Cerebellar cortex (tissue), 1 donor: ENCODE results near the gene FAXDC2.

Experiments used
- DNase-seq: peaks from one replicate; pipeline ENCODE4 v3.0.0-alpha.2; 2015; ENCODE audit warnings: low spot score

The FAXDC2 gene, protein sequence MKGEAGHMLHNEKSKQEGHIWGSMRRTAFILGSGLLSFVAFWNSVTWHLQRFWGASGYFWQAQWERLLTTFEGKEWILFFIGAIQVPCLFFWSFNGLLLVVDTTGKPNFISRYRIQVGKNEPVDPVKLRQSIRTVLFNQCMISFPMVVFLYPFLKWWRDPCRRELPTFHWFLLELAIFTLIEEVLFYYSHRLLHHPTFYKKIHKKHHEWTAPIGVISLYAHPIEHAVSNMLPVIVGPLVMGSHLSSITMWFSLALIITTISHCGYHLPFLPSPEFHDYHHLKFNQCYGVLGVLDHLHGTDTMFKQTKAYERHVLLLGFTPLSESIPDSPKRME

GRCh38 chr5:154850255-154851062 lies at the start of gene FAXDC2:
FAXDC2 (minus strand) TSS chr5:154850603; CDS start chr5:154838178, 12,425 bp downstream.
- DNase-seq = peak; percentile 58

DNA sequence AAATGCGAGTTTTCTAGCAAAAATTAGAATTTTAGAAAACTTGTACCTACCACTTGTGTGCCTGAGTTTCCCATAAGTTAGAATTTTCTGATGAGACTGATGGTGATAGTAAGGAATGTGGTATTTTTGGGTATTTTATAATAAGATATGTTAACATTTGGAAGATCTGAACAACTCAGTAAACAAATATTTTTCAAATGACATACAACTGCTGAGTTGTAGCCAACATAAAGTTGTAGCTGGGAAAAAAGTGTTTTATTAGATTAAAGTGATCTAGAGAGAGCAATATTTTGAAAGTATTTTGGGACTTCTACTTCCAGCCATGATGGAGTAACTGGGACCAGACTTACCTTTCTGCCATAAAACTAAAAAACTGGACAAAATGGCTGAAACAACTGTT lies 49.7 kb upstream of the FAXDC2 start:
- DNase-seq = no peak

DNA sequence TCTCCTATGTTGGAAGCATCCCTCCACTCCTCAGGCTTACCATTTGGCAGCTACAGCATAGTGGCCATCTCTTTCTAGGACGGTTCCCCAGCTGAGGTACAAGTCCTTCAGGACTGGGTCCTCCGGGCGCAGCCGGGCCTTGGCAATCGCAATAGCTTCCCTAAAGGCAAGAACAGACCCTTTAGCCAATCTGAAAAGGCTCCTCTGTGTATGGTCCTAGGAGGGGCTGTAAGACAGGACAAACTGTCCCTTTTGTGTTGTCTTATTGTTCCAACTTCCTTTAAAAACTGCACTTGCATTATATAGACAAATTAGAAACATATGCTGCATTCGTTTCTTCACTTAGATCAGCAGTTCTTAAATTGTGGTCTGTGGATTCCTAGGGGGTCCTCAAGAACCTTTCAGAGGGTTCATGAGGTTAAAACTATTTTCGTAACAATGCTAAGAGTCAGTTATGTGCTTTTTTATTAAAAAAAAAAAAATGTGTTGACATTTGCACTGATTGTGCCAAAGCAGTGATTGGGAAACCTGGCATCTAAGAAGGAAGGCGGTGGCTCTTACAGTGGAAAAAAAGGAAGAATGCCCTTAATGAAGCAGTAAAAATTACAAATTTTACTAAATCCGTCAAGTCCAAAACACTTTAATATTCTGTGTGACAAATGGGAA lies 48.9 kb upstream of the FAXDC2 start:
- DNase-seq = no peak

DNA sequence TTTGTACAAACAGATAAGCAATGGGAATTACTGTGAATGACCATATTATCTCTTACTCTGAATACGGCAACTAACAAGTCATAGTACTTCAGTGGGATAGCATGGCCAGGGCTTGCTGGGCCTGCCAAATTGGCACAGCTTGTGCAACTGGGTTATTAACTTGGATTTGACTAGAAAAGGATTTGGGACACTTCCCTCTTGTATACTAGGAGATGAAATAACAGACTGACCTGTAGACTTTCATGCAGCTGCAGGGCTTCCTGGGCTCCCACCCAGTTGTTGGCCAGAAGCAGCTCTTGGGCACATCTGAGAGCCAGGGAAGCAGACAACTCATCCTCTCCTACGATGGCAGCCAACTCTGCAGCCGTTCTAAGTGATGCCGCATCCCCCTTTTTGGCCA lies 47.8 kb upstream of the FAXDC2 start:
- DNase-seq = no peak

DNA sequence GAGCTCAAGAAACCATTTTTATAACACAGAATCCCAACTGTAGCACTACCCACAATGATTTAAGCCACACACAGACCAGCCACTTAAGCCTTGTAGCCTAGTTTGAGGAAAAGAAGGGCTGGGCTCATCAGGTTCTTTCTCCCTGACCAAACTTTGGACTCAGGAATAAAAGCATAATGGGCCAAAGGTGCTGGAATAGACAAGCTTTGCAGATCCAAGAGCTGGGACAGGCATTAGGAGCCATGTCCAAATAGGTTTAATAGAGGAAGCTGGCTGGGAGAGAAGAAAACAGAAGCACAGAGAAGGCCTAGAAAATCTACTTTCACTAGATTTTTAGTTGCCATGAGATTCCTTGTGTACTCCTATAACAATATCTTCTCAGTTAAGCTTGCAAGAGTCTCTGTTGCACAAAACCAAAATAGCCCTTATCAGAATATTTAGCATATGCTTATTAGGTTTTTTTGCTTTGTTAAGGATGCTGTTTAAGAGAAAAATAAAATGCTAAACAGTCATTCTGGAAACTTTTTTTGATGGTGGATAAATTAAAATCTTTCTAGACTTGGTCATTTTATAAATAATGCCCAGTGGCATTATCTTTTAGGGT lies 46.3 kb upstream of the FAXDC2 start:
- DNase-seq = no peak

DNA sequence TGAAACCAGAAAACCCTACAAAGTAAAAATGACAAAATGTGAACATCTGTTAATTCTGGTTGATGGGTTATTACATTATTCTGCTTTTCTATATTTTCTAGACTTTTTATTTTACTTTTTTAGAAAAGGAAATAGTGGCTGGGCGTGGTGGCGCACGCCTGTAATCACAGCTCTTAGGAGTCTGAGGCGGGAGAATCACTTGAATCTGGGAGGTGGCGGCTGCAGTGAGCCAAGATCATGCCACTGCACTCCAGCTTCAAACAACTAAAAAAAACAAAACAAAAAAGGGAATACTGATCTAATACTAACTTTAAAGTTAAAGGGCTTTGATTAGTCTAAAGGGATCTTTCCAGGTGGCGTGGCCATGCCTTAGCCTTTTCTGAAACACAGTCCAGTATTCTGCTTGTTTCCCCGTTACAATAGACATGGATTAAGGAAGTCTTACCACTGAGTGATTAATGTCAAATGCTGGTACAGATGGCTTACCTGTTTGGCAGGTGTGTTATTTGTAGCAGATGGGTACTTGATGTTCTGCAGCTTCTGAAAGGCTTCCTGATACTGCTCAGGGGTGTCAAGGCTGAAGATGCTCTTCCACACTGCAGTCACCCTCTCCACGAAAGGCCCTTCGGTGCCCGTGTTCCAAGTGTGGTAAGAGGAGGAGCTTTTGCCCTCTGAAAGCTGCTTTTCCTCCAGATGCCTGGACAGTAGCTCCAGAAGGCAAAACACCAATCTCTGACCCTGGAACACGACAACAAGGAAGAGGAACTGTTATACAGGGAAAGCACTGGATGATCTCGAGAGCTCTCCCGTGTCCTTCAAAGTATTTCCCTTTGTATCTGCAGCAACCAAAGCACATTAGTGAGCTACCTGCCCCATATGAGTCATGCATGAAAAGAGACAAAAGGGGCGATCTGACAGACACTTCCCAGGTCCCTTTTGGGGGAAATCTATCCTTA lies 45.5 kb upstream of the FAXDC2 start:
- no peak for DNase-seq

- DNase-seq = no peak
These were observed 43.0 kb upstream of the FAXDC2 start for GRCh38 chr5:154893381-154893780.

- DNase-seq = no peak
These were observed 42.0 kb upstream of the FAXDC2 start for GRCh38 chr5:154892369-154892771.

GRCh38 chr5:154885439-154885838 lies 35.0 kb upstream of the FAXDC2 start:
- DNase-seq = no peak

GRCh38 chr5:154884424-154884823 lies 34.0 kb upstream of the FAXDC2 start:
- no peak for DNase-seq

- DNase-seq = no peak
These were observed 31.6 kb upstream of the FAXDC2 start for GRCh38 chr5:154881986-154882385.

DNA sequence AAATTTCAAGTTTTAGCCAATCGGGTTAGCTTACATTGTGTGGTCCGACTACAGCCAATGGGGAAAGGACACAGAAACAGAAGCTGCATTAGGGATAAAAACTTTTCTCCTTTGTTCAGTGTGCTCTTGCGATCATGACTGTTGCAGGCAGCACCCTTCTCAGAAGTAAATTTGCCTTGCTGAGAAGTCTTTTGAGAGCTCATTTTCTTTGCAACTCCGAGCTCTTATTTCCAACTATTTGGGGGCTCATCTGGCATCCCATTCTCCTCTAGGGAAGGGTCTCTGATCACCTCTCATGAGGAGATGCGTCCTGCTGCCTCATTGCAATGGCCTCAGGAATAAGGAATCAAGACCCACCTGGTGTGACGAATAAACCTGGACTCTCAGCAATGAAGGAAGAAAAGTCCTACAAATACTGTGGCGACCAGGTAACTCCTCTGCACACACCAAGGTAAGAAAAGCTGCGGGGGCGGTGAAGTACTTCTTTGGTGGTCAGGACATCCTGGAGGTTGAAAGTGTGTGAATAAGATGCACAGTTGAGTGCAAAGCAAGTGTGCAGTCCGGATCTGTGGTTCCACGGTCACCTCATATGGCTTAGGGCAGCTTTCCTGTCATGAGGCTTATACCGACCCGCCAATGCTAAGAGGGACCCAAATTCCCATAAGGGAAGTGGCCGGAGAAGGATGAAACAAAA lies 28.4 kb upstream of the FAXDC2 start:
- peak; percentile 5 for DNase-seq

GRCh38 chr5:154873791-154874331 lies 23.5 kb upstream of the FAXDC2 start:
- no peak for DNase-seq

DNA sequence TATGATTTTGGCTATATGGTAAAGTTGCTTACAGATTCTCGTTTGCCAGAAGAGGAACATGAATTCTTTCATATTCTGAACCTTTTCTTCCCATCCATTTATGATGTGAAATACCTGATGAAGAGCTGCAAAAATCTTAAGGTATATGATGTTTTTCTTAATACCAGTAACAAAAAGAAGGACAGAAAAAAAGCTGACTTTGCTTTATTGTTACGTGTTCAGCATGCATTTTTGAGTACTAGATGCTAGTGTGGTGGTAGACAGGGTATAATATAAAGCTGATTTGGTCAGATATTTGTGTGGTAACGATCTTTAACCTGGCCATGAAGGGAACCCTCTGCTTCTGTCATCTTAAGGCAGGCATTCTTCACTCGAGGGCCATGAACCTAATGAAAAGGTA lies 21.3 kb upstream of the FAXDC2 start:
- no peak for DNase-seq

- peak; percentile 42 for DNase-seq
These were observed 18.3 kb upstream of the FAXDC2 start for GRCh38 chr5:154868702-154869101.

- DNase-seq = no peak
These were observed 16.4 kb upstream of the FAXDC2 start for GRCh38 chr5:154866841-154867240.

- DNase-seq = no peak
These were observed 15.2 kb upstream of the FAXDC2 start for GRCh38 chr5:154865466-154866184.

DNA sequence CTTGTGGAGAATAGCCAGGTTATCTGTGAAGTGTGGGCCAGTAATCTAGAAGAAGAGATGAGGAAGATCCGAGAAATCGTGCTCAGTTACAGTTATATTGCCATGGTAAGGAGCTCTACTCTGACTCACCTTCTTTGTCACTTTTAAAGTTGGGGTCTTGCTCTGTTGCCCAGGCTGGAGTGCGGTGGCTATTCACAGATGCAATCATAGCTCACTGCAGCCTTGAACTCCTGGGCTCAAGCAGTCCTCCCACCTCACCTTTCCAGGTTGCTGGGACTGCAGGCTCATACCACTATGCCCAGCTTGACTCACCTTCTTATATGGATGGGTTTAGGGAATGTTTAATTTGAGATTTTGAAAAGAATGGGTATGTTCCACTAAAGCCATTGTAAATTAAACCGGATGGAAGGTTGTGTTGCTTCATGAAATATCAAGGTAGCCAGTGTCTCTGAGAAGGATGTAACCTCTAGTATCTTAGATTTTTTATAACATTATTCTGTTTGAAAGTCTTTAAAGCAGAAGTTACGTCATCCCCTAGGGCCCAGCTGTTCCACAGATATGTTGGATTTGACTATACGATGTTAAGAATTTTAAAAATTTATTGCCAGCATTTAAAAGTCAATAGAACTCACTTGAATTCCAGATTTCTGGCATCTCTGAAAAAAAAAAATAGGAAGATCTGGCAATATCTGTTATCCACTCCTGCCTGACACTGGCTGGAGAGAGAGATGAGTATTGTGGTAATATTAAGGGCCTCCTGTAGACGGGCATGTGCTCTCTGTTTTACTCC lies 13.1 kb upstream of the FAXDC2 start:
- DNase-seq = no peak

DNA sequence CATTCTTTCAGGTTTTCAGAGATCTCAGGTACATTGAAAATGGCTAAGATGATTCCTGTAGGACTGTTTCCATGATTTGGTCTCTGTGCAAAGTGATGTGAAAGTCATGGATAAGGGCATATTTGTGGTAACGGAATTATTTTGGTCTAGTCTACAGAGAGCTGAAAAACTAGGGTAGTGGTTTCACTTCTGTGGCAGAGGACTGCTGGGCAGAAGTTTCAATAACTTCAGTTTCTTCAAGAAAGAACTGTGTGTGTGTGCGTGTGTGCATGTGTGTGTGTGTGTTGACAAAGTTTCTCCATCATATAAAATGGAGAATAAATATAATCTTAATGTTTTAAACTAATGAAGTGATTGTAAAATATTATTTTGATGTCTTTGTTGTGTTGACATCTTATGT lies 12.4 kb upstream of the FAXDC2 start:
- DNase-seq = no peak
